Measurements from ENCODE around the gene LAMA1. TPM values are rescaled to one million over a fixed set of nuclear protein-coding genes. Genes with fewer than 3 reads are reported as not detected.
"Not testable (repeated sequence)": the region's sequence is repeated elsewhere in the genome, so short reads cannot be mapped to it uniquely, and the experiment has no call there.

LAMA1 gene
- total RNA-seq, 1 donor from 2014 or later: not detected

DNA sequence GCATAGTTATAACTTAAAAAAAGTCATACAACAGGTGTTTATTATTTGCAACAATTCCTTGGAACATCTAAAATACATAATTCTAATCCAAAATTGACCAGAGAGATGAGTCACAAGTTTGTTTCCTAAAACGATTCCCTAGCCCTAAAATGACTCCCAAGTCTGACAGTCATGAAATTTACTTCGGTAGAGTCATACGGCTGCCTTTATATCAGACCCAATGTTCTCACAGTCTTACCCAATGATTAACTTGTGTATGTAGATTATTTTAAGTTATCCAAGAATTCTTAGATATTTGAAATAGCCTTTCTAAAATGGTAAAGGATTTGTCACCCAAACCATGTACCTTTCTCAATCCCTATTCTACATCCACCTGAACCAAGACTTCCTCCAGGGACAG, 174.9 kb downstream of the LAMA1 start:
- H3K27me3 ChIP-seq (ENCODE audit: low read depth): peaks cover 57% of the 10 kb centered on the region
- H3K9me3 ChIP-seq (replicated peaks): no peaks in the 10 kb centered on the region
- H3K36me3 ChIP-seq: no peaks in the 10 kb centered on the region
- intact Hi-C loops (cut with micrococcal nuclease): no loop called here
- no peak for DNase-seq
- H3K27ac ChIP-seq (replicated peaks): no peak overlapping the region
- no peaks in the 10 kb centered on the region for H3K4me1 ChIP-seq
- TF ChIP-seq, protein P1, sequence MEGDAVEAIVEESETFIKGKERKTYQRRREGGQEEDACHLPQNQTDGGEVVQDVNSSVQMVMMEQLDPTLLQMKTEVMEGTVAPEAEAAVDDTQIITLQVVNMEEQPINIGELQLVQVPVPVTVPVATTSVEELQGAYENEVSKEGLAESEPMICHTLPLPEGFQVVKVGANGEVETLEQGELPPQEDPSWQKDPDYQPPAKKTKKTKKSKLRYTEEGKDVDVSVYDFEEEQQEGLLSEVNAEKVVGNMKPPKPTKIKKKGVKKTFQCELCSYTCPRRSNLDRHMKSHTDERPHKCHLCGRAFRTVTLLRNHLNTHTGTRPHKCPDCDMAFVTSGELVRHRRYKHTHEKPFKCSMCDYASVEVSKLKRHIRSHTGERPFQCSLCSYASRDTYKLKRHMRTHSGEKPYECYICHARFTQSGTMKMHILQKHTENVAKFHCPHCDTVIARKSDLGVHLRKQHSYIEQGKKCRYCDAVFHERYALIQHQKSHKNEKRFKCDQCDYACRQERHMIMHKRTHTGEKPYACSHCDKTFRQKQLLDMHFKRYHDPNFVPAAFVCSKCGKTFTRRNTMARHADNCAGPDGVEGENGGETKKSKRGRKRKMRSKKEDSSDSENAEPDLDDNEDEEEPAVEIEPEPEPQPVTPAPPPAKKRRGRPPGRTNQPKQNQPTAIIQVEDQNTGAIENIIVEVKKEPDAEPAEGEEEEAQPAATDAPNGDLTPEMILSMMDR (IDR thresholded peaks at IDR 0.05; ENCODE audit: borderline replicate concordance): no peak
- H3K4me3 ChIP-seq: no peak overlapping the region

DNA sequence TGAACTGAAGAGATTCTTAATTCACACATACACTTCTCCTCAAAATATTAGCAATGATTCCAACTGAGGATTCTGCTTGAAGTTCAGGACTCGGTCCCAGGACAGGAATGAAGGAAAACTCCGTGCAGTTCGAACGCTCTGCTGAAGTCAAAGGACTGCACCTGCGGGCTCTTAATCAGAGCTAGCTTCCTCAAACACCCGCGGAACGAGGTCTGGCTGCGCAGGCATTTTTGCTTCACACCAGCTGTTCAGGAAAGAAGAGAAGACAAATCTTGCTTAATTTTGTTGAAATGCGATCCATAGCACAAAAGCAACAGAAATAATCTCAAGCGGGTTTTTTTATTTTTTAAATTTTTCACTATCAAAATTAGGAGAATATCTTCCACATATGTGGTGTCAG, 175.6 kb downstream of the LAMA1 start:
- peaks cover 54% of the 10 kb centered on the region for H3K27me3 ChIP-seq (ENCODE audit: low read depth)
- intact Hi-C loops (cut with micrococcal nuclease): no loop called here
- H3K9me3 ChIP-seq (replicated peaks): no peaks in the 10 kb centered on the region
- H3K4me3 ChIP-seq: no peak overlapping the region
- no peak for DNase-seq
- no peaks in the 10 kb centered on the region for H3K4me1 ChIP-seq
- H3K27ac ChIP-seq (replicated peaks): no peak overlapping the region
- no peaks in the 10 kb centered on the region for H3K36me3 ChIP-seq
- TF ChIP-seq, protein P1 (IDR thresholded peaks at IDR 0.05; ENCODE audit: borderline replicate concordance): no peak

DNA sequence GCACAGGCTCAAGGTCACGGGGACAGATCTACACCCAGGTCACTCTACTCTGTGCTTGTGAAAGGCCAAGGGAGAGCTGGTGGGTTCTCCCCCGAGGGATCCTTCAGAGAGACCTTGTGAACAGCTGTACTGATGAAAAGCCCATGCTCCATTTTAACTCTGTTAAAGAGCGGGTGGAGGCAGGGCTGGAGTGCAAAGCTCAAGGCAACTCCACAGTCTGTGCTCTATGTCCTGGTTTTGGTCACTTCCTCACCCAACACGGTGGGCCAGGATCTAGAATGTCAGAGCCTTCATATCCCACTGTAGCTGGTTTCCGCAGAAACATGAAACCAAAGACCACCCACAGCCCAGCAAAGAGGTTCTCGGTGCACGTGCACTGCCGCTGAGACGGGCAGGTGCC, 177.1 kb downstream of the LAMA1 start:
- Histone ChIP-seq H3K27ac (replicated peaks) (no peak overlapping the region), H3K36me3 (no peaks in the 10 kb centered on the region), H3K4me1 (no peaks in the 10 kb centered on the region), H3K9me3 (replicated peaks) (no peaks in the 10 kb centered on the region), H3K4me3 (no peak overlapping the region), H3K27me3 (ENCODE audit: low read depth) (peaks cover 56% of the 10 kb centered on the region)
- TF ChIP-seq, protein P1 (IDR thresholded peaks at IDR 0.05; ENCODE audit: borderline replicate concordance): no peak
- intact Hi-C loops (cut with micrococcal nuclease): no loop called here
- DNase-seq: no peak

DNA sequence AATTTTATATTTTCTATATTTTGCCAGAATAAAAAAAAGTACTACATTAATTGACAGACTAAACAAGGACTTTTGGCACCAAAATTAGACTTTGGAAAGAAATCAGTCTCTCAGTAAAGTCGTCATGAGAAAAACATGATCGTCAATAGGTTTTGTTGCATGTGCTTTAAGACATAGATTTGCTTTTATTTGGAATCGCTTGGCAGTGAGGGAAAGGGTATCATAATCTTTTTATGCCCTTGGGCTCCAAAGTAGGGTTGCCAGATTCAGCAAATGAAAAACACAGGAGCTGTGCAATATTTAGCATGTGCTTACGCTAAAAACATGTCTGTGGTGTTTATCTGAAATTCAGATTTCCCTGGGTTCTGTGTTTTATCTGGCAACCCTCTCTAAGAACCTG, 177.6 kb downstream of the LAMA1 start:
- intact Hi-C loops (cut with micrococcal nuclease): no loop called here
- no peaks in the 10 kb centered on the region for H3K9me3 ChIP-seq (replicated peaks)
- TF ChIP-seq, protein P1 (IDR thresholded peaks at IDR 0.05; ENCODE audit: borderline replicate concordance): no peak
- no peaks in the 10 kb centered on the region for H3K36me3 ChIP-seq
- no peak for DNase-seq
- H3K27ac ChIP-seq (replicated peaks): no peak overlapping the region
- H3K27me3 ChIP-seq (ENCODE audit: low read depth): peaks cover 54% of the 10 kb centered on the region
- H3K4me3 ChIP-seq: no peak overlapping the region
- H3K4me1 ChIP-seq: no peaks in the 10 kb centered on the region

DNA sequence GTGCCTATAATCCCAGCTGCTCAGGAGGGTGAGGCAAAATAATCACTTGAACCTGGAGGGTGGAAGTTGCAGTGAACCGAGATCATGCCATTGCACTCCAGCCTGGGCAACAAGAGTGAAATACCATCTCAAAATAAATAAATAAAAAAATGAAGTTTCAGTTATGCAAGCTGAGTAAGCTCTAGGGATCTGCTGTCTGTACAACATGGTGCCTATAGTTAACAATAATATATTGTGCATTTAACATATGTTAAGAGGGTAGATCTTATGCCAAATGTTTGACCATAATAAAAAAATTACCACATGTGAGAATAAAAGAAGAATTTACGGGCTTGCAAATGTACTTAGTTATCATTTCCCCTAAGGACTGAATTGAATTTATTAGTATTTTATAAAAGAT, 179.2 kb downstream of the LAMA1 start:
- H3K27ac ChIP-seq (replicated peaks); H3K4me1 ChIP-seq; H3K36me3 ChIP-seq; H3K9me3 ChIP-seq (replicated peaks); intact Hi-C loops (cut with micrococcal nuclease); H3K4me3 ChIP-seq; DNase-seq: not testable (repeated sequence)
- peaks cover 48% of the 10 kb centered on the region for H3K27me3 ChIP-seq (ENCODE audit: low read depth)

DNA sequence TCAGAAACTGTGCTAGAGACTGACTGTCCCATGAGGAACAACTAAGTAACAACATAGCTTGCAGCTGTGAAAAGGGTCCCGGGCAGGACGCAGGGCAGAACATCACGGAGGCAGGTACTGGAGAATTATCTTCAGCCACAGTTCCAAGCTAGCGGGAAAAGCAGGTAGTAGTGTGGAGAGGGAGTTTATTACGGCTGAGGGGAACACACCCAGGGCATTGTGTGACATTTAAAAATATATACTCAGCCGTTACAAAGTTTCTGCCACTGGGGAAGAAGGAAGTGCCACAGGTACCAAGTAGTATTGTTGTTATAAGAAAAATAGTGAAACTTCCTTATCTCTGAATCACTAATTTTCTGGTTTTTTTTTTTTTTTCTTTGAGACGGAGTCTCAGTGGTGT, 179.6 kb downstream of the LAMA1 start:
- no peak for DNase-seq
- Histone ChIP-seq H3K9me3 (replicated peaks) (no peaks in the 10 kb centered on the region), H3K4me3 (no peak overlapping the region), H3K4me1 (no peaks in the 10 kb centered on the region), H3K27ac (replicated peaks) (no peak overlapping the region), H3K27me3 (ENCODE audit: low read depth) (peaks cover 48% of the 10 kb centered on the region), H3K36me3 (no peaks in the 10 kb centered on the region)
- TF ChIP-seq, protein P1 (IDR thresholded peaks at IDR 0.05; ENCODE audit: borderline replicate concordance): no peak
- intact Hi-C loops (cut with micrococcal nuclease): no loop called here
